NCI-H510A treated with DMSO at 0.1 percent for 48 hours (cell line): Measurements from ENCODE around the gene PTPRN2.

Source experiments
- DNase-seq: peaks from one replicate; lab custom pipeline; 2025; lab: John Stamatoyannopoulos, UW

PTPRN2 gene

DNA sequence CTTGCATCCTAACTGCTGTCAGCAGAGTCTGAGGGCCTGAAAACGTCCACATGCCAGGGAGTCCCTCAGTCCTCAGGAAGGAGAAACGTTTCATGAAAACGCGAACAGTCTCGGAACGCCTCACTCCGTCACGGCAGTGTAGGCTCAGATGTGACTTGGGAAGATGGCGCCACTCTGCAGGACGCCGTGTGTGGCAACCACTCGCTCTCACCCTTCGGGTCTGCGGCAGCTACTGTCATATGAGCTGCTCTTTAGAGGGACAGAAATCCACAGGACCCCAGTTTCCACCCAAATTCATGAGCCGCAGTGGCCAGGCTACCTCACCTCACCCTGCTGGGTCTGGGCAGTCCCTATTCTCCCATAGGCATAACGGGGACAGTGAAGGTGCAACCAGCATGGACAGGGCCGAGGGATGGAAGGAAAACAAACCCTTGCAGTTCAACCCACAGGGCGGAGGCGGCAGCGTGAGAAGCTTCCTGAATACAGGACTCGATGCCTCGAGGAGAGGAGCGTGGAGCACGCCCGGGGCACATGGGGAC is 812.5 kb downstream of the PTPRN2 start:
- no peak for DNase-seq

DNA sequence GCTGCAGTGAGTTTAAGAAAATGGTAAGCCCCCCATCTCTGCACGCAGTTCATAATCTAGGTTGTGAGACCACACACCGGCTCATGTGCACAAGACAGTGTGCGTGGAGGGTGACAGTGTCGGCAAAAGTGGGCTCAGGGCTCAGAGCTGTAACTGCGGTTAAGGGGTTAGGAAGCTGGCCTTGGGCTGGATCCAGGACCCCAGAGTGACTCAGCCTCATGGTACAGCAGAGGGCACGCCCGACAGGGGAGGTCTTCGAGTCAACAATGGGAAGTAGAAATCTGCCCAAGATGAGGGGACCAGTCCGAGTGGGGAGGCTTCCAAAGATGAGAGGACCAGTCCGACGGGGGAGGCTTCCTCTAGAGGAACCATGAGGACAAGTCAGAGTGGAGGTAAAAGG is 813.1 kb downstream of the PTPRN2 start:
- DNase-seq: no peak

DNA sequence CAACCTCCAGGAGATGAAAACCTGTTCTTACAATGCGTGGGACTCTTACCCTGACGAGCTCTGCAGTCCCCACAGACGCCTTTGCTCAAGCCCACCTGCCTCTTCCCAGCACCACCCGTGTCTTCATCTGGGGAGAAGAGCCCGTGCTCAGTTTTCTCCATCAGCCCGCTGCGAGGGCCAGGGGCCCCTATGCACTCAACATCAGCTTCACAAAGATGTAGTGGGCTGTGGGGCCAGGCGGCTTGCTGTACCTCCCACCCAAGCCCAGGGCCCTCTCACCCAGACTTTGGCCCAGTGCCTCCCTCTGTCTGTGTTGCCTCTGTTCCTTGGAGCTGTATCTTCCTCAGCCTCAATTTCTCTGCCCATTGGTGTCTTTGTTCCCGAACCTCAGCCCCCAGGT is 814.3 kb downstream of the PTPRN2 start:
- DNase-seq: no peak

DNA sequence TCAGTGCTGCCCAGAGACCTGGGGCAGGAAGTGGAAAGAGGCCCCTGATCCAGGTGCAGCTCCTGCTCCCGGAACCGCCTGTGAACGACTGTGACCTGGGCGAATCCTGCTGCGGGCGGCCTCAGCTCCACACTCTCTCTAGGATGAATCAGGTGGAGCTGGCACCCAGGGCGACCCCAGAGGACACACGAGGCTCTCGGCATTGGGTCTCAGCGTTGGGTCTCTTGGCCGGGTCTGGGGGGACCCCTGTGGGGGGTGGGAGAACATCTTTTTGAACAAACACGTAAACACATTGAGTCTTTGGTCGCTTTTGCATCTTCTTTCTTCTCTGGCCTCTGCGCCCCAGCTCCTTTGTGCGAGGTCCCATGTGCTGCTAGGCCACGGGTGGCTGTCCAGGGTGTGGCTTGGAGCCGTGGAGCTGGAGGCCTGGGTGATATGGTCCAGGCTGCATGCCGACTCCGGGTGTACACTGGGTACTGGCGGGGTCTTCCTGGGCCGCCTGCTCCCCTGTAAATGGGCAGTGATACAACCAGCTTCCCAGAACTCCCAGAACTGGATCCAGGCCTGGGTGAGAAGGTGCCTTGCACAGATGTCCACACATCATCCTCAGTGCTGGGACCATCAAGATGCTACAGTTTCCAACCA is 815.0 kb downstream of the PTPRN2 start:
- no peak for DNase-seq

DNA sequence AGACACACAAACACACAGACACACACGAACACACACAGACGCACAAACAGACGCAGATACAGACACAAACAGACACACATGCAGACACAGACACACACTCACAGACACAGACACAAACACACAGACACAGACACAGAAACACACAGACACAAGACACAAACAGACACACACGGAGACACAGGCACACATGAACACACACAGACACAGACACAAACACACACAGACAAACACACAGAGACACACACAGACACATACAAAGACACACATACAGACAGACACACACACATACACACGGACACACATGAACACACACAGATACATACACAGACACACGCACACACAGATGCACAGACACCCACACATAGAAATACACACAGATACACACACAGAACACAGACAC is 815.9 kb downstream of the PTPRN2 start:
- DNase-seq: no peak

DNA sequence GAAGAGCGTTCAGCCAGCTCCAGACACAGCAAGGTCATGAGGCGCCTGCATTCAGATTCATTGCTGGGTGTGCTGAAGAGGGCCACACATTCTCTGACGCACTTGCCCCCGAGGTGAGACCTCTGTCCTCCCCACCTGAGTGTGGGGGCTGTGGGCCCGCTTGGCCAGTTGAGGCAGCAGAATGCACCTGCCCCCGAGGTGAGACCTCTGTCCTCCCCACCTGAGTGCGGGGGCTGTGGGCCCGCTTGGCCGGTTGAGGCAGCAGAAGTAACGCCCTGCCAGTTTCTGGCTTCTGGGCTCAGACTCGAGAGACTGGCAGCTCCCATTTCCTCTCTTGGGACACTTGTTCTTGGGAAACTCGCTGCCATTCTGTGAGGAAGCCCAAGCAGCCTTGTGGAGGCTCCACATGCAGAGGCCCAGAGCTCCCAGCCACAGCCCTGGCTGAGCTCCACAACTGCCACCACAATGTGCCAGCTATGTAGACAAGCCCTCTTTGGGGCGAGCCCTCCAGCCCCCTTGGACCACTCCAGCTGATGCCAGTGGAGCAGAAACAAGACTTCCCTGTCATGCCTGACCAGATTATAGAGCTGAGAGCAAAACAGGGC is 816.8 kb downstream of the PTPRN2 start:
- DNase-seq: no peak

DNA sequence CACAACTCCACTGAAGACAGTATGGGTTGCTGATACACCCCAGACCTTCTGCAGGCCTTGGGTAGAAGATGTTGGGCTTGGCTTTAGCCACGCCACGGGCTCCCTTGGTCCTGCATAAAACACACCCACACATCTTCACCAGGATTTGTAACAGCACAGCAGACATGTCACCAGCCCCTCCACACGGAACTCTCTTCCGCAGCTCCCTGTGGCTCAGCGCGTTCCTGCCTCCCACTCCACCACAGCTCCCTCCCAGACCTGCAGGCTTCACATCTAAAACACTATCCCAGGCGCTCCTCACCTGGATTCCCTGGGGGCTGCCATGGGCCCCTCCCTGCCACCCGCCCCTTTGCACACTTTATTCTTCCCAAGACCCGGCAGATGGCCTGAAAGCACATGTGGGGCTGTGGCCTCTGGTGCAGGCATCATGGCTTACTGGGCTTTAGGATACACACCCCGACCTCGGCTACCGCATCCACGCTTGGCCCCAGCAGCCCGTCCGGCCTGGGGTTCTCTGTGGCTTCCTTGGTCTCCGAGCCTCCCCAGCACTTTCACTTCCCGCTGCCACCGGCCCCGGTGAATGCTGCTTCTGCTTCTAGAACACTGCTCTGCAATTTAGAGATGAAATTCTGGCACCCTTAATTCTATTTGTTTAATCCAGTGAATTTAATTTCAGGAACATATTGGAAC is 818.0 kb downstream of the PTPRN2 start:
- no peak for DNase-seq

DNA sequence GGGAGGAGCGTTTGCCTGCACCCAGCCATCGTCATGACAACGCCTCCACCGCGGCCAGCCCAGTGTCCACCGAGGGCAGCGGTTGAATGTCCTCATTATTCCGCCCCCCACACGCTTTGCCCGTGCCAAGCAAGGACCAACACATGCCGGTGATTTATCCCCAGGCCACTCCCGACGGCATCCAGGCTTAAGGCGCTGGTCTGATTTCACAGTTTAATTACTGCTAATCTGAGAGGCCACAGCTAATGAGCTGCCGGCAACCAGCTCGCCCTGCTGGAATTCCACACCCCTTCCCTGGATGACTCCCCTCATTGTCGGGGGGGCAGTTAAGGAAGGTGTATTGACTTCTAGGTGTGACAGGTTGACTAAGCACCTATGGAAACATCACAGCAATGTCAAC is 818.5 kb downstream of the PTPRN2 start:
- no peak for DNase-seq

DNA sequence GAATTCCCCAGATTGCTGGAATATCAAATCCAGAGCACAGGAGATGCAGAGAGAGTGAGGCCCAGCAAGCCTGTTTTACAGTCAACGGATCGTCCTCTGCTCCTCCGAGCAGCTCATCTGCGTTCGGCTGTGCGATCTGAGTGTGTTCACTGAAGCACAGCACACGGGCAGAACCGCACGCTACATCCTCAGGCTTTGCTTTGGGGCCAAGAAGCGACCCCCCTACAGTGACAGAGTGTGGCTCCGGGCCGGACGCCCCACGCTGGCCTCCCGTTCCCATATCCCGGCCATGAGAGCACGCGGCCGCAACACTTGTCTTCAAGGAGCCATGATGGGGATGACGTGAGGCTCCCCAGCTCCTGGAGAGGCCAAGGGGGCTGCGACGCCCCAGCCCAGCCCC is 819.4 kb downstream of the PTPRN2 start:
- DNase-seq: no peak

DNA sequence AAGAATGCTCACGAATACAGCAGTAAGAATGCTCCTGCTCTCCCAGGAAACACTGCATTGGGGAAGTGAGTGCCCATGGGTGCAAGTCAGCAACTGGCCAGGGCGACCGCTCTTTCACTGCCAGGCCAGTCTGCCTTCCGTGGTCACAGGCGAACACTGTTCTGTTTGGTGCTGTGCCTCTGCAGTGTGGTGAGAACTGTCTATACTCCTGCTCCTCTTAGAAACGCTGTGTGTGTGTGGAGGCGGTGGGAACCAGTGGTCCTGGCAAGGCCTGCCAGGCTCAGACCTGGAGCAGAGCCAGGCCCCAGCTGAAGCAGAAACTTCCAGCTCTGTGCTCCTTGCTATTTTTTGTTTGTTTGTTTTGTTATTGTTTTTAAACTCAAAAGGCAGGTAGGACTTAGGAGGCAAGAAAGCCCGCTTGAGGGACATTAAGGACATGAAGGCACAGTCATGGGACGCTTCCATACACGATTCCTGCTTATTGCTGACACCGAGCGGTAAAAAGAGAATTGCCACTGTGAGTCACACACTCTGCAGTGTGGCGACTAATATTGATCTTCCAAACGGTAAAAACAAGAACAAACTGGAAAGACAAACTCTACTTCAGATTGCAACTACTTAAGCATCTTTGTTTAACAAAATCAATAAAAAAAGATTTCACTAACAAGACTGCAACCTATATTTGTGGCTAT is 820.0 kb downstream of the PTPRN2 start:
- no peak for DNase-seq

DNA sequence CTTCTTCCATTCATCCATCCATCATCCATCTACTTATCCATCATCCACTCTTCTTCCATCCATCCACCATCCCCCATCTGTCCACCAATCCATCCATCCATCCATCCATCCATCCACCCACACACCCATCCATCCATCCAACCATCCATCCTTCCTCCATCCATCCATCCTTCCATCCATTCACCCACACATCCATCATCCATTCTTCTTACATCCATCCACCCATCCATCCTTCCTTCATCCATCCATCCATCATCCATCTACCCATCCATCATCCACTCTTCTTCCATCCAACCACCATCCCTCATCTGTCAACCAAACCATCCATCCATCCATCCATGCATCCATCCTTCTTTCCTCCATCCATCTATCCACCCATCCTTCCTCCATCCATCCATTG is 821.5 kb downstream of the PTPRN2 start:
- no peak for DNase-seq

DNA sequence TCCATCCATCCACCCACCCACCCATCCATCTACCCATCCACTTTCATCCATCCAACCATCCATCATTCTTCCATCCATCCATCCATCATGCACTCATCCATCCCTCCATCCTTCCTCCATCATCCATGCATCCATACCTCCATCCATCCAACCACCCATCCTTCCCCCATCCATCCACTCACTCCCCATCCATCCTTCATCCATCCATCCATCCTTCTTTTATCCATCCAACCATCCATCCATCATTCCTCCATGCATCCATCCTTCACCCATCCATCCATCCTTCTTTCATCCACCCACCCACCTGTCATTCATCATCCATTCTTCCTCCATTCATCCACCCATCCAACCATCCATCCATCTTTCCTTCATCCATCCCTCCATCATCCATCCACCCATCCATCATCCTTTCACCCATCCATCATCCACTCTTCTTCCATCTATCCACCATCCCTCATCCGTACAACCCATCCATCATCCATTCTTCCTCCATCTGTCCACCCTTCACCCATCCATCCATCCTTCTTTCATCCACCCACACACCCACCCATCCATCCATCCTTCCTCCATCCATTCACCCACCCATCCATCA is 822.6 kb downstream of the PTPRN2 start:
- no peak for DNase-seq

DNA sequence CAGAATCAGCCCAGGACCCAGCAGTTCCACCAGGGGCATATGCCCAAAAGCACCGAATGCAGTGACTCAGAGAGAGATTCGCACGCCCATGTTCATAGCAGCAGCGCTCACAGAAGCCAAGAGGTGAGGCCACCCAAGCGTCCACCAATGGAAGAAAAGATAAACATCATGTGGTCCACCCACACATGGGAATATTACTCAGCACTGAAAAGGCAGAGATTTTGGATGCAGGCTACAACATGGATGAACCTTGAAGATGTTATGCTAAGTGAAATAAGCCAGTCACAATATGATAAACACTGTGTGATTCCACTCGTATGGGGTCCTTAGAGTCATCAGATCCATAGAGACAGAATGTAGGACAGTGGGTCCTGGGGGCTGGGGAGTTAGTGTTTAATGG is 823.4 kb downstream of the PTPRN2 start:
- no peak for DNase-seq

DNA sequence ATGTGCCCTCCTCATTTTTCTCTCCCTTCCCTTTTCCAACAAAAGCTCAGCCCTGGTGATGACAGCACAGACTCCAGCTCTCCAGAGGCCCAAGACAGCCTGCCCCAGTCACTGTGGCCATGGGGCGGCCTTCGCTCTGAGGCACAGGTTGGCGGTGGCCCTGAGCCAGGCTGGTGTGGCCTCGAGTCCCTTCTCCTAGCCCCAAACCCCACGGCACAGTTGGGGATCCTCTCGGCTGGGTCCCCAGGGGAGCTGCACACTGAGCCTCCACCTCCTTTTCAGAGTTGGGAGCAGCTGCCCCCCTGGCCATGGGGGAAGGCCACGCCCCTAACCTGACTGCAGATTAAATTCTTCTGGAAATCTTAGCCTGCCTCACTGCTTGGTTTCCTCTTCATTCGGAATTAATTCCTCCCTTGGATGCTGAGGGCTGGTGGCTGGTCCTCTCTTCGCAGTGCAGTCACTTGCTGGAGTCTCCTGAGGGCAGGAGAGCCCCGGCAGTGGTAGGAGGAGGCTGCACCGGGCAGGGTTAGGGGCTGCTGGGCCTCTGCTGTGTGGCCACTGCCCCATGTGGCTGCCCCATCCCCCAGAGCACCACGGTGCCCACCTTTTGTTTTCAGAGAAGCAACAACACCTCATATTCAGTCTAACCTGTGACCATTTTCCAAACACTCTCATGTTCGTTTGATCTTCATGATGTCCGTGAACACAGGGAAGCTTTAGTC is 824.2 kb downstream of the PTPRN2 start:
- no peak for DNase-seq

DNA sequence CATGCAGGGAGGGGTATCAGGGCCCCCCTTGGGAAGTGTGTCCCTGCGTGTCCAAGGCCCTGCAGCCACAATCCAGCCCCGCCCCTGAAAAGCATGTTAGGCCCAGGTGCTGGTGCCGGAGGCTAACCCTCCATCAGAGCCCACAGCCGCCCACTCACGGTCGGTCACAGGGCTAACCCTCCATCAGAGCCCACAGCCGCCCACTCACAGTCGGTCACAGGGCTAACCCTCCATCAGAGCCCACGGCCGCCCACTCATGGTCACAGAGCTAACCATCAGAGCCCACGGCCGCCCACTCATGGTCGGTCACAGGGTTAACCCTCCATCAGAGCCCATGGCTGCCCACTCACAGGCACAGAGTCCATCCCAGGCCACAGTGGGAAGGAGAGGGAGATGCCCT is 824.8 kb downstream of the PTPRN2 start:
- no peak for DNase-seq

DNA sequence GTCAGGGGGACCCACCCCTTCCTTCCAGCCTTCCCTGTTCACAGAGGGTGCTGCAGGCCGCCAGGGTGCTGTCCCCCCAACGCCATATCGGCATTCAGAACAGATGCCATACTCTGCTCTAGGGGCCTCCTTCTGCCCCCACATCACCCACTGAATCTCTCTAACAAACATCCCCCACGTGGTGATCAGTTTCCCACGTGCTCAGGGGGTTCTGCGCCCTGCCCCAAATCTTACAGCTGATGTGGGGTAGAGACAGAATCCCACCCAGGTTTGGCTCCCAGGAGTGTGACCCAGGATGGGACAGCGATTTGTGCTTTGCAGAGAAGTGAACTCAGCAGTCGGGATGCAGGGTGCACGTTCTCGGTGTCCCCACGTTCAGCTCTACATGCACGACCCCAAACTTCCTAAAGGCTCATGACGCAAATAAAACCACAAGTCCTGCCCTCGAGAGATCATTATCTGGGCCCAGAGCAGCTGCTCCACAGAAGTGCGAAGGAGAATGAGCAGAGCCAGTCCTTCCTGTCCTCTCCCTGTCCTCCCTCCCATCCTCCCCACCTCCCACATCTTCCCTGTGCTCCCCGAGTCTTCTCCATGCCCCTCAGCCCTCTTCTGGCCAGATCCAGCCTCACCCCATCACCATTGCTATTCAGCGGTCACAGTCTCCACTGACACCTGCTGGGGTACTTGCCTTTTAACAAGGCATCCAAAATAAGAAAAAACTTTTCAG is 827.5 kb downstream of the PTPRN2 start:
- no peak for DNase-seq

DNA sequence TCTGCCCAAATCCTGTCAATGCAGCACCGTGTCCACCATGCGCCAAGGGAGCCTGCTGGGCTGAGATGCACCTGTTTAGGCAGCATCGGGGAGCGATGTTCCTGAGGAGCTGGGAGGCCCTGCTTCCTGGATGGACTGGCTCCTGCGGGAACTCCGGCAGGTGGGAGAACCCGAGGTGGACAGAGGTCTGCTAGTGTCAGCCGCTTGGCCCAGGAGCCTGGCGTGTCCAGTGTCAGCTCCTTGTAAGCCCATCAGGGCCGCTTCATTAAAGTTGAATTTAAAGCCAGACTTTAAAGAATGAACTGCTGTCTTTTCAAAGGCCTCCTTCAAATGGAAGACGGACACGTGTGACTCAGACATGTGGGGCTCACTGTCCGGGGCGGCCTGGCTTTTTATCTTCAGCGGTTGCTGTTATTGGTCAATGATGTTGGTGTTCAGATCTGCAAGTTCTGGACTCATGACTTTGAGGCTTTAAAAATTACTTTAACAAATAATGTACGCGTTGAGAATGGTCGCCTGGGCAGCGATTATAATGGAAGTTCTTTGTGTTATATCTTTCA is 828.3 kb downstream of the PTPRN2 start:
- no peak for DNase-seq

DNA sequence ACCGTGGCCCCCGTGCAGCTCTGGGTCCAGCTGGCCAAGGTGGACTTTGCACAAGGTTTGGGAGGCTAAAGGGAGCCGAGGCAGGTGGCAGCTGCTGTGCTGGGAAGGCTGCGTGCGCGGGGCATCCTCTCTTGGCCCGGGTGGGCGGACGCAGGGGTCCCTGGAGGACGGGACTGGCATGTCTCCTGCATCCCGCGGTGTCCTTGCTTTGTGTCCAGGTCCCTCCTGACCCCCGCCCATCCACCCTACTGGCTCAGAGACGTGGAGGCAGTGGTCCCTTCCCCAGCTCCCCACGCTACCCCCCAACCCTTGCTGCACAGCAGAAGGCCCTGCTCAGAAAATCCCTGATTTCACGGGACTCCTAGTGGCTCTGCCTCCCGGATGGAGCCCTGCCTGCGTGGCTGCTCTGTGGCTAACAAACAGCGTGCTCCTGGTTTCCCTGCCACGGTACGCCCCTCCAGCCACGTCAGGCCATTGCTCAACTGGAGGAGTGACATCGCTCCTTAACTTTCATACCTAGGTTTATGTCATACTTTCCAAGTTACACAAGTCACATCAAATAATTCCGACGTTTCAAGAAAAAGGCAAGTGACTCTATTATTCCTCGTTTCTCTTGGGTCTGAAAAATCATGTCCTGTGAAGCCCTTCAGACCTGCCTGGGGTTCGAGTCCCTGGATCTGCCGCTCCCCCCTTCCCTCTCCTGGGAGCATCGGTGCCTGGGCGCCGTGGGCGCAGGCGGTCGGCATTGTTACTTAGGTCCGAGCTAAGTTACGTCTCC is 829.0 kb downstream of the PTPRN2 start:
- DNase-seq: no peak

DNA sequence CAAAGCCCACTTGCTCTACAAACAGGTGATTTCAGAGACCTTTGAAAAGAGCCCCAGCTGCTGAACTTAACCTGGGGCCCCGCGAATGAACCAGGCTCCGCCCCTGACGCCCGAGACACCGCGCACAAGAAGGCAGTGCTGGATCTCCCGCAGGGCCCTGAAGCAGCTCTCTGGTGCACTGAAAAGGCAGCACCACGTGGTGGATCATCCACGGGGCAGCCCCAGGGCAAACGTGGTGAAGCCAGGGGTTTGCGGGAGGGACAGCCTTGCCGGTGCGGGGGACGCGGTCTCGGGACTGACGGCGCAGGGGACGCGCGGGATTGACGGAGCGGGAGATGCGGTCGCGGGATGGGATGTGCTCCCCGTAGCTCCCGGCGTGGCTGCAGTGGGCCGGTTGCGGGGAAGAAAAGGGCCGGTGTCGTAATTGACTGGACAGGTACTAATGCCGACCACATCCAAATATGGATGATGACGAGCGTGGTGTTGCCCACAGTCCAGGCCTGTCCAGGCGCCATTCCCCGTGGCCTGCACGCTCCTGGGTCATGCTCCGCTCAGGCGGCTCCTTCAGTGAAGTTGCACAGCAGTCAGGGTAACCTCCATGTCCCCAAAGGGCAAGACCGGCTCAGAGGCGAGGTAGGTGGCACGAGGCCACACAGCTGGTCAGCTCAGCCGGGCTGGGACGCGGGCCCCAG is 829.7 kb downstream of the PTPRN2 start:
- no peak for DNase-seq
